ENCODE results near the gene SDHC. TPM values are rescaled to one million over a fixed set of nuclear protein-coding genes. Genes with fewer than 3 reads are reported as not detected.

Gene SDHC
- total RNA-seq, 1 experiment from 2014 or later = 192 TPM

- peaks cover 11 to 12% of the 10 kb centered on the region in 2 experiments for H3K4me1 ChIP-seq (ENCODE audit: control insufficient read depth in 1 of 2, insufficient read depth in 2 of 2, low read length in 2 of 2)
- H3K27ac ChIP-seq (ENCODE audit: low read depth, low read length) = no peak overlapping the region
- H3K9me2 ChIP-seq (ENCODE audit: insufficient read depth) = no peaks in the 10 kb centered on the region
- ATAC-seq = no peak
- TF ChIP-seq, protein P1, sequence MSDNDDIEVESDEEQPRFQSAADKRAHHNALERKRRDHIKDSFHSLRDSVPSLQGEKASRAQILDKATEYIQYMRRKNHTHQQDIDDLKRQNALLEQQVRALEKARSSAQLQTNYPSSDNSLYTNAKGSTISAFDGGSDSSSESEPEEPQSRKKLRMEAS (IDR thresholded peaks at IDR 0.05) = no peak
- TF ChIP-seq SIN3A (IDR thresholded peaks at IDR 0.05; ENCODE audit: low read depth) (no peak), TCF7L2 (IDR thresholded peaks at IDR 0.05; ENCODE audit: borderline replicate concordance, extremely low read depth, insufficient read depth, insufficient read length) (no peak)
- H3K79me2 ChIP-seq (ENCODE audit: insufficient read depth, low read length) = no peaks in the 10 kb centered on the region
- H3K9ac ChIP-seq (ENCODE audit: low read length) = no peak overlapping the region
- no peak for DNase-seq (ENCODE audit: low read depth, low spot score)
- H3K4me2 ChIP-seq (ENCODE audit: low read length) = no peak overlapping the region
- no peaks in the 10 kb centered on the region for H3K36me3 ChIP-seq (ENCODE audit: control insufficient read depth in 1 of 2, insufficient read depth in 2 of 2, low read length in 2 of 2)
- ChIA-PET RAD21 (ENCODE audit: low non-redundant PET in 1 of 2, low total read pairs in 2 of 2, uncharacterized antibody in 2 of 2, unreplicated experiment in 2 of 2) (no interaction called here), CTCF (interaction anchor here (0.7 to 1.6 kb wide), 2 partner anchors 9 to 65 kb away, joined by 3 to 4 read pairs; partner anchors contain the start of gene SDHC), POLR2A (no interaction called here)
- H4K20me1 ChIP-seq (ENCODE audit: insufficient read depth) = no peaks in the 10 kb centered on the region
- H2AFZ ChIP-seq (ENCODE audit: low read depth, low read length, poor library complexity, severe bottlenecking) = no peak overlapping the region
- no TSS peak for BruUV-seq (replicated peaks)
- intact Hi-C loops (cut with micrococcal nuclease) = loop anchor here (5.0 kb wide), 1 partner anchor 697 kb away; no protein-coding TSS in a partner anchor
- H3K27me3 ChIP-seq (ENCODE audit: insufficient read depth, low read length) = no peaks in the 10 kb centered on the region
- no peaks in the 10 kb centered on the region for H3K9me3 ChIP-seq (ENCODE audit: control insufficient read depth in 1 of 2, insufficient read depth in 1 of 2, low read depth in 1 of 2, low read length in 2 of 2)
- no peak overlapping the region for H3K4me3 ChIP-seq (replicated peaks in 1 of 2; ENCODE audit: low read depth in 1 of 2, low read length in 2 of 2)
Measured at GRCh38 chr1:161379071-161379470, 64.9 kb downstream of the SDHC start.

- intact Hi-C loops (cut with micrococcal nuclease) = loop anchor here (1.0 to 10.0 kb wide), 4 partner anchors 67 to 264 kb away; partner anchors contain the start of genes NIT1, PFDN2 and SDHC
- Histone ChIP-seq H3K9me2 (ENCODE audit: insufficient read depth) (no peaks in the 10 kb centered on the region), H2AFZ (ENCODE audit: low read depth, low read length, poor library complexity, severe bottlenecking) (no peak overlapping the region), H3K36me3 (ENCODE audit: control insufficient read depth in 1 of 2, insufficient read depth in 2 of 2, low read length in 2 of 2) (no peaks in the 10 kb centered on the region), H3K9me3 (ENCODE audit: control insufficient read depth in 1 of 2, insufficient read depth in 1 of 2, low read depth in 1 of 2, low read length in 2 of 2) (no peaks in the 10 kb centered on the region), H3K4me2 (ENCODE audit: low read length) (no peak overlapping the region), H3K4me3 (replicated peaks in 1 of 2; ENCODE audit: low read depth in 1 of 2, low read length in 2 of 2) (no peak overlapping the region), H4K20me1 (ENCODE audit: insufficient read depth) (no peaks in the 10 kb centered on the region), H3K4me1 (ENCODE audit: control insufficient read depth in 1 of 2, insufficient read depth in 2 of 2, low read length in 2 of 2) (peaks cover 12 to 19% of the 10 kb centered on the region in 2 experiments), H3K27ac (ENCODE audit: low read depth, low read length) (no peak overlapping the region), H3K79me2 (ENCODE audit: insufficient read depth, low read length) (no peaks in the 10 kb centered on the region), H3K9ac (ENCODE audit: low read length) (no peak overlapping the region), H3K27me3 (ENCODE audit: insufficient read depth, low read length) (no peaks in the 10 kb centered on the region)
- CTCF ChIA-PET = interaction anchor here (0.6 to 2.1 kb wide), 19 partner anchors 9 to 547 kb away, joined by 3 to 46 read pairs (median 4); partner anchors contain the start of genes NDUFS2, PPOX, SDHC and TOMM40L
- DNase-seq (ENCODE audit: low read depth, low spot score) (no peak), ATAC-seq (no peak)
- no peak for TF ChIP-seq ZNF274 (IDR thresholded peaks at IDR 0.05; ENCODE audit: low read depth, low read length)
- no peak for TF ChIP-seq ATF3 (IDR thresholded peaks at IDR 0.05)
- TF ChIP-seq CTCF (IDR thresholded peaks at IDR 0.05 in 2 of 3, conservative IDR thresholded peaks at IDR 0.05 in 1 of 3; ENCODE audit: borderline replicate concordance in 1 of 3, insufficient read depth in 1 of 3, low read depth in 2 of 3, low read length in 2 of 3) = no peak
- no peak for TF ChIP-seq TCF7L2 (IDR thresholded peaks at IDR 0.05; ENCODE audit: borderline replicate concordance, extremely low read depth, insufficient read depth, insufficient read length)
- TF ChIP-seq EZH2phosphoT487 (IDR thresholded peaks at IDR 0.05; ENCODE audit: borderline replicate concordance) = no peak
- no peak for TF ChIP-seq ZFX (IDR thresholded peaks at IDR 0.05)
- TF ChIP-seq, protein P1 (IDR thresholded peaks at IDR 0.05) = no peak
- no peak for TF ChIP-seq FOSL1 (IDR thresholded peaks at IDR 0.05; ENCODE audit: low read depth)
- TF ChIP-seq EZH2 (IDR thresholded peaks at IDR 0.05) = no peak
- POLR2A ChIA-PET = interaction anchor here (1.4 to 1.6 kb wide), 2 partner anchors 75 to 216 kb away, joined by 3 to 4 read pairs; partner anchors contain the start of gene PPOX
- RAD21 ChIA-PET (ENCODE audit: low non-redundant PET in 1 of 2, low total read pairs in 2 of 2, uncharacterized antibody in 2 of 2, unreplicated experiment in 2 of 2) = interaction anchor here in 1 of 2 experiments (0.6 kb wide), 1 partner anchor 1731 kb away, joined by 3 read pairs; no protein-coding TSS in a partner anchor
- BruUV-seq (replicated peaks) = no TSS peak
Measured at GRCh38 chr1:161381707-161382106, 67.5 kb downstream of the SDHC start.

Measured in HCT116 (cell line).